NCI-H226 (cell line): ENCODE results near the gene MYL2.

Source experiments
- DNase-seq: peaks from one replicate; pipeline ENCODE4 v3.0.0-alpha.2; 2015

The MYL2 gene

GRCh38 chr12:110888256-110888991, 32.0 kb downstream of the MYL2 start:
- DNase-seq = no peak

GRCh38 chr12:110885152-110885840, 35.1 kb downstream of the MYL2 start:
- no peak for DNase-seq

GRCh38 chr12:110883251-110883650, 37.1 kb downstream of the MYL2 start:
- no peak for DNase-seq

GRCh38 chr12:110880651-110881050, 39.7 kb downstream of the MYL2 start:
- DNase-seq = no peak

GRCh38 chr12:110874781-110875180, 45.6 kb downstream of the MYL2 start:
- no peak for DNase-seq

GRCh38 chr12:110874351-110874750, 46.0 kb downstream of the MYL2 start:
- no peak for DNase-seq

- DNase-seq = no peak
These were observed 48.3 kb downstream of the MYL2 start for GRCh38 chr12:110872100-110872499.

GRCh38 chr12:110869803-110870202, 50.6 kb downstream of the MYL2 start:
- no peak for DNase-seq

- no peak for DNase-seq
These were observed 51.4 kb downstream of the MYL2 start for GRCh38 chr12:110869026-110869425.

- DNase-seq = no peak
These were observed 54.9 kb downstream of the MYL2 start for GRCh38 chr12:110865521-110865920.

- no peak for DNase-seq
These were observed 57.2 kb downstream of the MYL2 start for GRCh38 chr12:110863161-110863560.

- DNase-seq = no peak
These were observed 58.0 kb downstream of the MYL2 start for GRCh38 chr12:110862329-110862728.

- no peak for DNase-seq
These were observed 58.6 kb downstream of the MYL2 start for GRCh38 chr12:110861729-110862128.
